Measurements from ENCODE around the gene INHBE. TPM values are rescaled to one million over a fixed set of nuclear protein-coding genes. Genes with fewer than 3 reads are reported as not detected.

The INHBE gene
- total and polyA plus RNA-seq, 2 of the 8 experiments (the other 6 are each of a cell fraction or from before 2014, with no cell fraction given) = 10.2 to 18.8 TPM

DNA sequence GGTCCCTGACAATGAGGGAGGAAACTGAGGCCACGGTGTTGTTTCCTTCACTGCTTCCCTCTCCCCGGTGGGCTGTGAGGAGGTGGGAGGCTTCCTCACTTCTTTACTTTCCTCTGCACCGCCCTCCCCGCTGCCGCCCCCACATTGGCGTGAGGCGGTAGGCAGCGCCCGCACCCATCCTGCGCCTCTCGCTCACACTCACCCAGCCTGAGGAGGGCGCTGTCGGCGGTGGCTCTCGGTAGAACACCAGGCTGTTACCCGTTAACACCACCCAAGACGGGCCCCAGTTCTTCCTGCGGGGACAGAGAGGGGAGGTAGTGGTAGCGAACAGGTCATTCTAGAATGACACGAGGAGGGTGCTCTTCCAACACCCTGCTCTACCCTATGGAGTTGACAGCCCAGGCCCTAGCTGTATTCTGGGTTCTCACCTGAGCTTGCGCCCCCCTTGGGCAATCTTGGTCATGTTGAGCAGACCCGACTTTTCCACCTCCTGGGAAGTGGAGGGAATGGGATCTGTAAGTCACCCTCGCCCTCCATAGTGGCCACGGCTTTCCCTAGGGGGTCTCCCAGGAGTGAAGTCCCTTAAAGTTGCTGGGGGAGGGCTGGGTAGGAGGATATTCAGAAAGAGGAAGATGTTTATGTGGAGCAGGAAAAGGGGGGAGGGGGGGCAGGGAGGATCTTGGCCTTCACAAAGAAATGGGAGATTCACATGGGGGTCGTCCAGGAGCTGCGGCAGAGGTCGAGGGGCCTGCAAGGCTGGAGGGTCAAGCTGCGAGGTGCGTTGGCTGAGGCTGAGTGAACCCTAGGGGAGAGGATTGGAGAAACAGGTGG is 21.3 kb downstream of the INHBE start:
- Histone ChIP-seq H3K79me1 (ENCODE audit: low read depth, low read length) (no peaks in the 10 kb centered on the region), H3K27ac (ENCODE audit: low read depth, low read length) (no peak overlapping the region), H2BK12ac (ENCODE audit: low read depth, low read length) (peak overlapping the region; percentile 80; the same call in 1 of the 2 replicates), H2AFZ (ENCODE audit: low read length) (no peak overlapping the region; the same call in 1 of the 2 replicates), H4K8ac (ENCODE audit: extremely low read depth, insufficient read depth, low read length) (no peak overlapping the region), H3K14ac (ENCODE audit: insufficient read length) (no peak overlapping the region), H2AK5ac (ENCODE audit: low read depth, low read length) (no peak overlapping the region), H3K79me2 (ENCODE audit: control insufficient read depth in 1 of 2, insufficient read depth in 2 of 2, low read length in 2 of 2) (no peaks in the 10 kb centered on the region), H4K91ac (replicated peaks; ENCODE audit: insufficient read length, low read length) (peak overlapping the region; percentile 15), H3K4me1 (replicated peaks in 1 of 4; ENCODE audit: control insufficient read depth in 3 of 4, insufficient read depth in 4 of 4, low read length in 3 of 4) (peaks cover 0 to 25% (median 11%) of the 10 kb centered on the region in 4 experiments; a peak in 6 of 7 replicates), H3K27me3 (replicated peaks in 1 of 4; ENCODE audit: control insufficient read depth in 3 of 4, extremely low read depth in 1 of 4, insufficient read depth in 3 of 4, low read length in 3 of 4) (peaks cover 20 to 49% (median 42%) of the 10 kb centered on the region in 4 experiments), H3K23ac (ENCODE audit: insufficient read length) (no peak overlapping the region), H3K4me3 (ENCODE audit: extremely low read depth in 1 of 4, insufficient read depth in 2 of 4, low read depth in 3 of 4, low read length in 4 of 4) (peak overlapping the region; percentile 22 to 59 (median 50)), H3K9ac (replicated peaks in 1 of 4; ENCODE audit: extremely low read depth in 1 of 4, low read depth in 3 of 4, low read length in 3 of 4) (no peak overlapping the region), H3K56ac (replicated peaks; ENCODE audit: insufficient read length, low read depth, low read length) (no peak overlapping the region), H4K5ac (ENCODE audit: insufficient read length, low read depth, low read length) (no peak overlapping the region), H2BK20ac (ENCODE audit: low read length) (peak overlapping the region; percentile 3; the same call in 1 of the 2 replicates), H2BK15ac (ENCODE audit: low read length) (0 out of 2 replicates have a peak overlapping the region, but pooled peaks have one; percentile 55), H3K23me2 (ENCODE audit: low read depth, low read length) (peaks cover 8% of the 10 kb centered on the region; the same call in 1 of the 2 replicates), H3K9me3 (ENCODE audit: insufficient read depth in 2 of 2, low read depth in 1 of 2, low read length in 1 of 2) (no peaks in the 10 kb centered on the region), H3K4ac (replicated peaks; ENCODE audit: insufficient read length, low read depth, low read length) (no peak overlapping the region), H3K36me3 (ENCODE audit: control insufficient read depth in 2 of 4, insufficient read depth in 4 of 4, low read length in 3 of 4) (no peaks in the 10 kb centered on the region), H3K4me2 (ENCODE audit: insufficient read depth in 1 of 2, low read depth in 2 of 2, low read length in 2 of 2) (peak overlapping the region; percentile 88 to 97), H2BK5ac (ENCODE audit: low read depth, low read length) (no peak overlapping the region), H3K18ac (ENCODE audit: extremely low read depth, low read length) (peak overlapping the region; percentile 78), H2BK120ac (replicated peaks; ENCODE audit: low read depth, low read length) (no peak overlapping the region), H4K20me1 (replicated peaks in 1 of 2; ENCODE audit: control insufficient read depth in 1 of 2, insufficient read depth in 2 of 2, low read length in 2 of 2) (peaks cover 0 to 4% of the 10 kb centered on the region in 2 experiments)
- ChIA-PET POLR2A (ENCODE audit: partially characterized antibody) (interaction anchor here (0.6 to 1.1 kb wide), 2 partner anchors 50 kb away, joined by 3 to 5 read pairs; no protein-coding TSS in a partner anchor), CTCF (ENCODE audit: partially characterized antibody) (interaction anchor here (0.7 to 25.1 kb wide), 7 partner anchors 10 to 229 kb away, joined by 3 to 441 read pairs (median 3); partner anchors contain the start of genes GLI1, INHBE and MARS1)
- WGBS, 2 experiments (ENCODE audit: extremely low coverage in 1 of 2, insufficient coverage in 1 of 2, insufficient read length in 1 of 2, insufficient replicate concordance in 2 of 2, low coverage in 1 of 2, low lambda C conversion rate in 2 of 2, missing lambda C conversion rate in 1 of 2) = 32% methylated on average over 24 of the region's 29 CpGs; no CpG with 5 or more reads in 1 of the 2 experiments
- FAIRE-seq (no peak), DNase-seq (ENCODE audit: low read depth in 1 of 2, low spot score in 2 of 2) (peak in 1 of 2 experiments; percentile 79)
- peak; percentile 74; the same call in 1 of the 2 replicates for TF ChIP-seq EGR1 (IDR thresholded peaks at IDR 0.05; ENCODE audit: borderline replicate concordance, low read depth, low read length)
- no peak for TF ChIP-seq BRCA1 (IDR thresholded peaks at IDR 0.05; ENCODE audit: low read depth, low read length)
- TF ChIP-seq CEBPB (IDR thresholded peaks at IDR 0.05; ENCODE audit: low read depth, low read length) = no peak
- TF ChIP-seq NRF1 (IDR thresholded peaks at IDR 0.05; ENCODE audit: low read depth, low read length) = no peak
- TF ChIP-seq SUZ12 (IDR thresholded peaks at IDR 0.05; ENCODE audit: low read length) = peak; percentile 7; the same call in 1 of the 2 replicates
- TF ChIP-seq CHD2 (IDR thresholded peaks at IDR 0.05; ENCODE audit: low read length) = no peak
- TF ChIP-seq, protein P1, sequence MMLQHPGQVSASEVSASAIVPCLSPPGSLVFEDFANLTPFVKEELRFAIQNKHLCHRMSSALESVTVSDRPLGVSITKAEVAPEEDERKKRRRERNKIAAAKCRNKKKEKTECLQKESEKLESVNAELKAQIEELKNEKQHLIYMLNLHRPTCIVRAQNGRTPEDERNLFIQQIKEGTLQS (IDR thresholded peaks at IDR 0.05; ENCODE audit: insufficient read depth, low read depth, low read length) = no peak
- TF ChIP-seq SIN3A (conservative IDR thresholded peaks at IDR 0.05 in 1 of 2, IDR thresholded peaks at IDR 0.05 in 1 of 2; ENCODE audit: low read depth in 1 of 2, low read length in 2 of 2) = peak in 1 of 2 experiments; percentile 24; a peak in 1 of 4 replicates
- no peak for TF ChIP-seq BACH1 (IDR thresholded peaks at IDR 0.05; ENCODE audit: low read length)
- TF ChIP-seq POU5F1 (IDR thresholded peaks at IDR 0.05; ENCODE audit: low read depth, low read length) = no peak
- TF ChIP-seq SIX5 (IDR thresholded peaks at IDR 0.05; ENCODE audit: low read depth, low read length) = no peak
